ENCODE results near the gene NKAIN2.

The NKAIN2 gene

GRCh38 chr6:124780623-124781022, 977.0 kb downstream of the NKAIN2 start:
- TF ChIP-seq PPARA (CRISPR knock-in tag; IDR thresholded peaks at IDR 0.05; ENCODE audit: borderline replicate concordance) (no peak), ZFP3 (CRISPR knock-in tag; IDR thresholded peaks at IDR 0.05) (no peak), ZC3H10 (CRISPR knock-in tag; IDR thresholded peaks at IDR 0.05) (no peak), RARB (CRISPR knock-in tag; IDR thresholded peaks at IDR 0.05) (no peak), CSDC2 (CRISPR knock-in tag; IDR thresholded peaks at IDR 0.05) (no peak)
- TF ChIP-seq, protein P1, sequence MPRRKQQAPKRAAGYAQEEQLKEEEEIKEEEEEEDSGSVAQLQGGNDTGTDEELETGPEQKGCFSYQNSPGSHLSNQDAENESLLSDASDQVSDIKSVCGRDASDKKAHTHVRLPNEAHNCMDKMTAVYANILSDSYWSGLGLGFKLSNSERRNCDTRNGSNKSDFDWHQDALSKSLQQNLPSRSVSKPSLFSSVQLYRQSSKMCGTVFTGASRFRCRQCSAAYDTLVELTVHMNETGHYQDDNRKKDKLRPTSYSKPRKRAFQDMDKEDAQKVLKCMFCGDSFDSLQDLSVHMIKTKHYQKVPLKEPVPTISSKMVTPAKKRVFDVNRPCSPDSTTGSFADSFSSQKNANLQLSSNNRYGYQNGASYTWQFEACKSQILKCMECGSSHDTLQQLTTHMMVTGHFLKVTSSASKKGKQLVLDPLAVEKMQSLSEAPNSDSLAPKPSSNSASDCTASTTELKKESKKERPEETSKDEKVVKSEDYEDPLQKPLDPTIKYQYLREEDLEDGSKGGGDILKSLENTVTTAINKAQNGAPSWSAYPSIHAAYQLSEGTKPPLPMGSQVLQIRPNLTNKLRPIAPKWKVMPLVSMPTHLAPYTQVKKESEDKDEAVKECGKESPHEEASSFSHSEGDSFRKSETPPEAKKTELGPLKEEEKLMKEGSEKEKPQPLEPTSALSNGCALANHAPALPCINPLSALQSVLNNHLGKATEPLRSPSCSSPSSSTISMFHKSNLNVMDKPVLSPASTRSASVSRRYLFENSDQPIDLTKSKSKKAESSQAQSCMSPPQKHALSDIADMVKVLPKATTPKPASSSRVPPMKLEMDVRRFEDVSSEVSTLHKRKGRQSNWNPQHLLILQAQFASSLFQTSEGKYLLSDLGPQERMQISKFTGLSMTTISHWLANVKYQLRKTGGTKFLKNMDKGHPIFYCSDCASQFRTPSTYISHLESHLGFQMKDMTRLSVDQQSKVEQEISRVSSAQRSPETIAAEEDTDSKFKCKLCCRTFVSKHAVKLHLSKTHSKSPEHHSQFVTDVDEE (CRISPR knock-in tag; IDR thresholded peaks at IDR 0.05) = no peak
- no peak for ATAC-seq

- TF ChIP-seq RARB (CRISPR knock-in tag; IDR thresholded peaks at IDR 0.05) = no peak
- TF ChIP-seq SNAI2 (CRISPR knock-in tag; IDR thresholded peaks at IDR 0.05) = no peak
- no peak for TF ChIP-seq GLIS3 (CRISPR knock-in tag; IDR thresholded peaks at IDR 0.05)
- TF ChIP-seq, protein P2, sequence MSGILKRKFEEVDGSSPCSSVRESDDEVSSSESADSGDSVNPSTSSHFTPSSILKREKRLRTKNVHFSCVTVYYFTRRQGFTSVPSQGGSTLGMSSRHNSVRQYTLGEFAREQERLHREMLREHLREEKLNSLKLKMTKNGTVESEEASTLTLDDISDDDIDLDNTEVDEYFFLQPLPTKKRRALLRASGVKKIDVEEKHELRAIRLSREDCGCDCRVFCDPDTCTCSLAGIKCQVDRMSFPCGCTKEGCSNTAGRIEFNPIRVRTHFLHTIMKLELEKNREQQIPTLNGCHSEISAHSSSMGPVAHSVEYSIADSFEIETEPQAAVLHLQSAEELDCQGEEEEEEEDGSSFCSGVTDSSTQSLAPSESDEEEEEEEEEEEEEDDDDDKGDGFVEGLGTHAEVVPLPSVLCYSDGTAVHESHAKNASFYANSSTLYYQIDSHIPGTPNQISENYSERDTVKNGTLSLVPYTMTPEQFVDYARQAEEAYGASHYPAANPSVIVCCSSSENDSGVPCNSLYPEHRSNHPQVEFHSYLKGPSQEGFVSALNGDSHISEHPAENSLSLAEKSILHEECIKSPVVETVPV (CRISPR knock-in tag; IDR thresholded peaks at IDR 0.05) = no peak
- TF ChIP-seq ARNTL (CRISPR knock-in tag; IDR thresholded peaks at IDR 0.05; ENCODE audit: borderline replicate concordance, low read depth) = no peak
- TF ChIP-seq, protein P1 (CRISPR knock-in tag; IDR thresholded peaks at IDR 0.05) = no peak
- no peak for TF ChIP-seq ESRRG (CRISPR knock-in tag; IDR thresholded peaks at IDR 0.05)
- no peak for ATAC-seq
Observed at GRCh38 chr6:124783344-124783743, 979.7 kb downstream of the NKAIN2 start.

DNA sequence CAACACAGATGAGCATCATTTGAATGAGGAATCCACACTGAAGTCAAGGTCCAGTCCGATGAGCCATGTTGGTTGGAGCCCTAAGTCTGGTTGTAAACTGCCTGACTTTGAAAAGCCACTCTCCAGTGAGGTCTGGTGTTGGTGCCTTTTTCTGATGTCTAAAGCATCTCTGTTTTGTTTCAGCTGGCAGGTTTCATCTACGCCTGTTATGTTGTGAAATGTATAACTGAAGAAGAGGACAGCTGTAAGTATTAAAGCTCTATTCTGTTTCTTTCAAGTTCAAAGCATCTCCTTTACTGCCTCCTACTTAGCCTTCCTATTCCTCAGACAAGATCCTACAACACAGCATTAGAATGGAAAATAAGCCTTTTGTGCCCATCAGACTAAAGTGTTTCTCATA, 987.5 kb downstream of the NKAIN2 start:
- TF ChIP-seq ESRRG (CRISPR knock-in tag; IDR thresholded peaks at IDR 0.05) (no peak), ARNTL (CRISPR knock-in tag; IDR thresholded peaks at IDR 0.05; ENCODE audit: borderline replicate concordance, low read depth) (no peak), OSR1 (CRISPR knock-in tag; IDR thresholded peaks at IDR 0.05) (no peak), ZC3H10 (CRISPR knock-in tag; IDR thresholded peaks at IDR 0.05) (no peak), RARB (CRISPR knock-in tag; IDR thresholded peaks at IDR 0.05) (no peak), PPARA (CRISPR knock-in tag; IDR thresholded peaks at IDR 0.05; ENCODE audit: borderline replicate concordance) (no peak), TOX (CRISPR knock-in tag; IDR thresholded peaks at IDR 0.05; ENCODE audit: borderline replicate concordance) (no peak), POU6F1 (CRISPR knock-in tag; IDR thresholded peaks at IDR 0.05; ENCODE audit: borderline replicate concordance, low read depth) (no peak)
- no peak for ATAC-seq

DNA sequence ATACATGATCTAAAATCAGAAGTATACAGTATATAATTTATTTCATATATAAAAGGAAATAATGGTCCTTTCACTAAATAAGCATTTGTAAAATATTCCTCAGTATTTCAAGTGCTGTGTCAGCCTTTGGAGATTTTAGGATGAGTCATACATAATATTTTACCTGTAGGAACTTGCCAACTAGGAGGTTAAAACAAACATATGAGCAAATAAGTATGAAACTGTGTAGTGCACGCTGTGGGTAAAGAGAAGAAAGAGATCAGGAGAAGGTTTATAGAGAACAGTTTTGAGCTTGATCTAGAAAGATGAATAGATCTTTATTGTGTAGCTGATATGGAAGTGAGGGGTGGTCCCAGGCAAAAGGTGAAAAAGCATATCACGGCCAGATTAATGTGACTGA, 988.7 kb downstream of the NKAIN2 start:
- no peak for ATAC-seq
- TF ChIP-seq ARNTL (CRISPR knock-in tag; IDR thresholded peaks at IDR 0.05; ENCODE audit: borderline replicate concordance, low read depth) = no peak
- no peak for TF ChIP-seq RARB (CRISPR knock-in tag; IDR thresholded peaks at IDR 0.05)
- TF ChIP-seq ZNF70 (CRISPR knock-in tag; IDR thresholded peaks at IDR 0.05) = no peak
- TF ChIP-seq PATZ1 (CRISPR knock-in tag; IDR thresholded peaks at IDR 0.05; ENCODE audit: borderline replicate concordance) = no peak
- no peak for TF ChIP-seq PPARA (CRISPR knock-in tag; IDR thresholded peaks at IDR 0.05; ENCODE audit: borderline replicate concordance)
- TF ChIP-seq ZC3H10 (CRISPR knock-in tag; IDR thresholded peaks at IDR 0.05) = no peak
- TF ChIP-seq ISL1 (CRISPR knock-in tag; IDR thresholded peaks at IDR 0.05) = no peak
- TF ChIP-seq, protein P1 (CRISPR knock-in tag; IDR thresholded peaks at IDR 0.05) = no peak
- TF ChIP-seq ZFP30 (CRISPR knock-in tag; IDR thresholded peaks at IDR 0.05) = no peak
- TF ChIP-seq ZFP3 (CRISPR knock-in tag; IDR thresholded peaks at IDR 0.05) = no peak
- TF ChIP-seq BACH2 (CRISPR knock-in tag; IDR thresholded peaks at IDR 0.05; ENCODE audit: borderline replicate concordance) = no peak
- no peak for TF ChIP-seq CREB5 (CRISPR knock-in tag; IDR thresholded peaks at IDR 0.05; ENCODE audit: low read depth)
- no peak for TF ChIP-seq SNAI2 (CRISPR knock-in tag; IDR thresholded peaks at IDR 0.05)
